ENCODE measurements around the gene SCUBE1. TPM values are rescaled to one million over a fixed set of nuclear protein-coding genes. Genes with fewer than 3 reads are reported as not detected.

SCUBE1 gene
- total and polyA plus RNA-seq, 2 of the 4 experiments (the other 2 are of a cell fraction), result not detected

DNA sequence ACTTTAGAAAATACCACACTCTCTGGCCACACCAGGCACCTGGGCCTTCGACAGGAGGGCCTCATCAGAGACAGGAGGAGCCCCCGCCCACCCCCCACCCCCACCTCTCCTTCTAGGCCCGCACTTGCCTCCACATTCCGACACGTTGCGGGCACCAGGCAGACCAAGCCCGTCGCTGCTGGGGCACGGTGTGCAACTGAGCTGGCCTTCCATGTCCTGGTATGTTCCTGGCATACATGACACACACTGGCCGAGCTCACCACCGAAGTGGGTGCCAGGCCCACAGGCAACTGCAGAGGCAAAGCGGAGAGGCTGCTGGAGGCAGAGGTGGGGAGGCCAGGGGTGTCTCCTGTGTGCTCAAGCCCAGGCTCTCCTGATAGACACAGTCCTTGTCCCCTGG, 129.2 kb downstream of the SCUBE1 start:
- Histone ChIP-seq H3K9ac (ENCODE audit: low read depth, low read length) (no peak overlapping the region), H3K56ac (ENCODE audit: extremely low read depth, insufficient read depth, low read length) (no peak overlapping the region), H3K23ac (ENCODE audit: low read depth, low read length) (no peak overlapping the region), H4K20me1 (ENCODE audit: insufficient read depth, low read length) (no peaks in the 10 kb centered on the region), H3K4ac (ENCODE audit: low read depth, low read length) (no peak overlapping the region), H3K4me3 (ENCODE audit: insufficient read depth, low read depth, low read length) (no peak overlapping the region), H3K27ac (ENCODE audit: insufficient read depth, low read length) (no peak overlapping the region), H4K8ac (ENCODE audit: low read depth in 2 of 2, low read length in 2 of 2) (no peak overlapping the region), H4K91ac (ENCODE audit: insufficient read depth, low read depth, low read length) (no peak overlapping the region), H2AFZ (replicated peaks; ENCODE audit: low read length, poor library complexity) (no peak overlapping the region), H3K18ac (ENCODE audit: low read depth, low read length) (no peak overlapping the region), H3K27me3 (ENCODE audit: control insufficient read depth, insufficient read depth, low read length) (peaks cover 20% of the 10 kb centered on the region), H2BK15ac (ENCODE audit: low read depth, low read length) (no peak overlapping the region), H2BK5ac (ENCODE audit: low read depth, low read length, poor library complexity, severe bottlenecking) (no peak overlapping the region), H2AK5ac (ENCODE audit: low read depth, low read length) (no peak overlapping the region), H3K36me3 (ENCODE audit: control insufficient read depth, insufficient read depth, low read length) (no peaks in the 10 kb centered on the region), H2AK9ac (replicated peaks; ENCODE audit: low read depth, low read length, poor library complexity) (no peak overlapping the region), H3K9me1 (ENCODE audit: insufficient read depth, low read length) (no peaks in the 10 kb centered on the region), H2BK20ac (ENCODE audit: low read depth, low read length) (no peak overlapping the region), H3K4me2 (ENCODE audit: low read depth, low read length) (no peak overlapping the region), H2BK120ac (ENCODE audit: low read depth, low read length) (no peak overlapping the region), H3K14ac (replicated peaks; ENCODE audit: low read depth, low read length) (no peak overlapping the region), H3K9me3 (ENCODE audit: control insufficient read depth, insufficient read depth, low read length) (no peaks in the 10 kb centered on the region), H3K79me1 (ENCODE audit: low read depth in 1 of 2, low read length in 2 of 2) (no peaks in the 10 kb centered on the region), H3K4me1 (ENCODE audit: control insufficient read depth, insufficient read depth, low read length) (no peaks in the 10 kb centered on the region), H4K5ac (ENCODE audit: low read depth, low read length) (no peak overlapping the region)
- CTCF ChIA-PET, result no interaction called here
- POLR2A ChIA-PET (ENCODE audit: unreplicated experiment), result no interaction called here
- intact Hi-C loops (cut with micrococcal nuclease), result no loop called here
- in situ Hi-C loops (cut with MboI; ENCODE audit: low sequenced_read_pairs), result no loop called here
- dilution Hi-C loops (cut with HindIII; ENCODE audit: low sequenced_read_pairs, unreplicated experiment), result no loop called here
- TF ChIP-seq MAFK (IDR thresholded peaks at IDR 0.05; ENCODE audit: low read depth, low read length), result no peak
- TF ChIP-seq, protein P1, sequence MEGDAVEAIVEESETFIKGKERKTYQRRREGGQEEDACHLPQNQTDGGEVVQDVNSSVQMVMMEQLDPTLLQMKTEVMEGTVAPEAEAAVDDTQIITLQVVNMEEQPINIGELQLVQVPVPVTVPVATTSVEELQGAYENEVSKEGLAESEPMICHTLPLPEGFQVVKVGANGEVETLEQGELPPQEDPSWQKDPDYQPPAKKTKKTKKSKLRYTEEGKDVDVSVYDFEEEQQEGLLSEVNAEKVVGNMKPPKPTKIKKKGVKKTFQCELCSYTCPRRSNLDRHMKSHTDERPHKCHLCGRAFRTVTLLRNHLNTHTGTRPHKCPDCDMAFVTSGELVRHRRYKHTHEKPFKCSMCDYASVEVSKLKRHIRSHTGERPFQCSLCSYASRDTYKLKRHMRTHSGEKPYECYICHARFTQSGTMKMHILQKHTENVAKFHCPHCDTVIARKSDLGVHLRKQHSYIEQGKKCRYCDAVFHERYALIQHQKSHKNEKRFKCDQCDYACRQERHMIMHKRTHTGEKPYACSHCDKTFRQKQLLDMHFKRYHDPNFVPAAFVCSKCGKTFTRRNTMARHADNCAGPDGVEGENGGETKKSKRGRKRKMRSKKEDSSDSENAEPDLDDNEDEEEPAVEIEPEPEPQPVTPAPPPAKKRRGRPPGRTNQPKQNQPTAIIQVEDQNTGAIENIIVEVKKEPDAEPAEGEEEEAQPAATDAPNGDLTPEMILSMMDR (conservative IDR thresholded peaks at IDR 0.05; ENCODE audit: low read depth, low read length), result no peak
- no peak for TF ChIP-seq RCOR1 (IDR thresholded peaks at IDR 0.05; ENCODE audit: insufficient replicate concordance, low read length)
- no peak for TF ChIP-seq CEBPB (IDR thresholded peaks at IDR 0.05; ENCODE audit: low read depth, low read length)
- TF ChIP-seq, protein P2, sequence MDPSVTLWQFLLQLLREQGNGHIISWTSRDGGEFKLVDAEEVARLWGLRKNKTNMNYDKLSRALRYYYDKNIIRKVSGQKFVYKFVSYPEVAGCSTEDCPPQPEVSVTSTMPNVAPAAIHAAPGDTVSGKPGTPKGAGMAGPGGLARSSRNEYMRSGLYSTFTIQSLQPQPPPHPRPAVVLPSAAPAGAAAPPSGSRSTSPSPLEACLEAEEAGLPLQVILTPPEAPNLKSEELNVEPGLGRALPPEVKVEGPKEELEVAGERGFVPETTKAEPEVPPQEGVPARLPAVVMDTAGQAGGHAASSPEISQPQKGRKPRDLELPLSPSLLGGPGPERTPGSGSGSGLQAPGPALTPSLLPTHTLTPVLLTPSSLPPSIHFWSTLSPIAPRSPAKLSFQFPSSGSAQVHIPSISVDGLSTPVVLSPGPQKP (IDR thresholded peaks at IDR 0.05; ENCODE audit: borderline replicate concordance, low read depth, low read length), result no peak
- no peak for TF ChIP-seq MXI1 (IDR thresholded peaks at IDR 0.05; ENCODE audit: borderline replicate concordance, low read depth, low read length)
- no peak for TF ChIP-seq MAZ (IDR thresholded peaks at IDR 0.05; ENCODE audit: borderline replicate concordance, low read depth, low read length)
- TF ChIP-seq RAD21 (IDR thresholded peaks at IDR 0.05; ENCODE audit: low read length), result no peak
- TF ChIP-seq, protein P3, sequence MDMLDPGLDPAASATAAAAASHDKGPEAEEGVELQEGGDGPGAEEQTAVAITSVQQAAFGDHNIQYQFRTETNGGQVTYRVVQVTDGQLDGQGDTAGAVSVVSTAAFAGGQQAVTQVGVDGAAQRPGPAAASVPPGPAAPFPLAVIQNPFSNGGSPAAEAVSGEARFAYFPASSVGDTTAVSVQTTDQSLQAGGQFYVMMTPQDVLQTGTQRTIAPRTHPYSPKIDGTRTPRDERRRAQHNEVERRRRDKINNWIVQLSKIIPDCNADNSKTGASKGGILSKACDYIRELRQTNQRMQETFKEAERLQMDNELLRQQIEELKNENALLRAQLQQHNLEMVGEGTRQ (IDR thresholded peaks at IDR 0.05; ENCODE audit: low read depth, low read length), result no peak
- TF ChIP-seq FOS (IDR thresholded peaks at IDR 0.05; ENCODE audit: low read depth, low read length), result no peak
- no peak for TF ChIP-seq SMC3 (IDR thresholded peaks at IDR 0.05; ENCODE audit: low read depth, low read length)
- TF ChIP-seq BHLHE40 (IDR thresholded peaks at IDR 0.05; ENCODE audit: low read depth, low read length), result no peak
- no peak for TF ChIP-seq CHD1 (IDR thresholded peaks at IDR 0.05; ENCODE audit: low read depth, low read length)
- TF ChIP-seq RFX5 (IDR thresholded peaks at IDR 0.05; ENCODE audit: low read depth, low read length), result no peak
- ATAC-seq (ENCODE audit: low read depth), result no peak
- no TSS peak for BruUV-seq (replicated peaks)
- DNase-seq, result no peak
- WGBS, 2 experiments (ENCODE audit: extremely low coverage in 2 of 2, insufficient read length in 1 of 2), result 47% methylated on average over 6 of the region's 12 CpGs; no CpG with 5 or more reads in 1 of the 2 experiments

All from IMR-90 (cell line).